ENCODE data around the gene LZTFL1.

DNA sequence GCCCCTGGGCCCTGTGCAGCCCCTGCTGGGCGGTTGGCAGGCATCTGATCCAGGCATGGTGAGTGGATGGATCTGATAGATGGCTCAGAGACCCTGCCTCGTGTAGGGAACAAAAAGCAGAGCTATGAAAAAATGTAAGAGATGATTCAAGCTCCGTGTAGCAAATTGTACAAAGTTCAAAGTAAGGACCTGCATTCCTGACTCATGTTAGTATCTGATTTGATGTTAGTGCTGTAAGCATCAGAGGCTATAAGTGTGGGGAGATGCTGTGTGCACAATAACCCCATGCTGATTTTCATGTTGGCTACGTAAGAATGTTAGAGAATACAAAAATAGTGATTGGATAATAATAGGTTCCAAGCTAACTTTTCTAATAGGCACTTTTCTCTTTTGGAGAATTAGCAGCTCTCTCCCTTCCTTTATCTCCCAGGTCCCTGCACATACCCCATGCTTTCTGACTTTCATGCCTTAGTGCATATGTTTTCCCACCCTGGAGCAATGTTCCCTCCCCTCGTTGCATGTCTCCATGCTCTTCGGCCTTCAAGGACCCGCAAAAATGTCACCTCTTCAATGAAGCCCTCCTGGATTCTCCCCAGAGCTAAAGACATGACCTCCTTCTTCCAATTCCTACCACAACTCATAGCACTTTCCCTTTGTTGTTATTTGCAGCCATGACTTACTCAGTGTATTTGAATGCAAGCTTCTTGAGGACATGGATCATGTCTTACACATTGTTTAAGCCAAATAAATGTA, 46.0 kb upstream of the LZTFL1 start:
- TF ChIP-seq, protein P1, sequence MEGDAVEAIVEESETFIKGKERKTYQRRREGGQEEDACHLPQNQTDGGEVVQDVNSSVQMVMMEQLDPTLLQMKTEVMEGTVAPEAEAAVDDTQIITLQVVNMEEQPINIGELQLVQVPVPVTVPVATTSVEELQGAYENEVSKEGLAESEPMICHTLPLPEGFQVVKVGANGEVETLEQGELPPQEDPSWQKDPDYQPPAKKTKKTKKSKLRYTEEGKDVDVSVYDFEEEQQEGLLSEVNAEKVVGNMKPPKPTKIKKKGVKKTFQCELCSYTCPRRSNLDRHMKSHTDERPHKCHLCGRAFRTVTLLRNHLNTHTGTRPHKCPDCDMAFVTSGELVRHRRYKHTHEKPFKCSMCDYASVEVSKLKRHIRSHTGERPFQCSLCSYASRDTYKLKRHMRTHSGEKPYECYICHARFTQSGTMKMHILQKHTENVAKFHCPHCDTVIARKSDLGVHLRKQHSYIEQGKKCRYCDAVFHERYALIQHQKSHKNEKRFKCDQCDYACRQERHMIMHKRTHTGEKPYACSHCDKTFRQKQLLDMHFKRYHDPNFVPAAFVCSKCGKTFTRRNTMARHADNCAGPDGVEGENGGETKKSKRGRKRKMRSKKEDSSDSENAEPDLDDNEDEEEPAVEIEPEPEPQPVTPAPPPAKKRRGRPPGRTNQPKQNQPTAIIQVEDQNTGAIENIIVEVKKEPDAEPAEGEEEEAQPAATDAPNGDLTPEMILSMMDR (conservative IDR thresholded peaks at IDR 0.05; ENCODE audit: low read depth in 2 of 2): no peak
- TF ChIP-seq POLR2AphosphoS5 (IDR thresholded peaks at IDR 0.05; ENCODE audit: low read depth) (no peak), EZH2phosphoT487 (IDR thresholded peaks at IDR 0.05; ENCODE audit: unreplicated experiment) (no peak), JUNB (IDR thresholded peaks at IDR 0.05; ENCODE audit: unreplicated experiment) (no peak), EZH2 (IDR thresholded peaks at IDR 0.05; ENCODE audit: low read depth, unreplicated experiment) (no peak)

Measured in GM23338 (cell line).